SK-N-SH (cell line): ENCODE results near the gene LIMS2. TPM values are rescaled to one million over a fixed set of nuclear protein-coding genes. Genes with fewer than 3 reads are reported as not detected.

Experiments used
- CTCF ChIA-PET: fragments of 300-600, 350-600 bp; formaldehyde crosslinking; extraction: SDS; loops from one replicate; lab custom pipeline; 2021; lab: Yijun Ruan, JAX
- POLR2A ChIA-PET: fragments of 350-600 bp; sonication (Branson Sonifier 250); formaldehyde crosslinking; extraction: SDS; loops from one replicate; lab custom pipeline; 2020; ENCODE audit warnings: antibody characterized with exemption, inconsistent platforms; lab: Yijun Ruan, JAX
- DNase-seq: peaks from one replicate; pipeline ENCODE4 v3.0.0; 2012
- H2AFZ ChIP-seq: fragments of 200-600 bp; sonication (generic); 2 replicates; pipeline ENCODE4 v1.8.1; 2016; ENCODE audit warnings: antibody characterized with exemption, mild to moderate bottlenecking, low read depth
- H3F3A ChIP-seq: fragments of 200-600 bp; sonication (generic); replicated peaks from 2 replicates; pipeline ENCODE3; 2016; ENCODE audit warnings: antibody characterized with exemption, mild to moderate bottlenecking; ENCODE audit not compliant: insufficient read depth
- H3K27ac ChIP-seq, 2 experiments: fragments of 200-500 bp in 1 of 2; fragments of 200-600 bp in 1 of 2; sonication (Bioruptor generic) in 1 of 2; sonication (generic), shearing (Covaris generic) in 1 of 2; 2 replicates each; pipeline versions ENCODE4 v1.5.1 to v1.6.1; 2014 to 2016; ENCODE audit warnings: low read depth in 2 of 2, inconsistent platforms in 1 of 2, low read length in 1 of 2, mild to moderate bottlenecking in 1 of 2, mixed read lengths in 1 of 2
- H3K27me3 ChIP-seq: fragments of 200-600 bp; sonication (generic), shearing (Covaris generic); 2 replicates; pipeline ENCODE4 v1.6.1; 2016; ENCODE audit warnings: mixed run types; ENCODE audit not compliant: insufficient read depth
- H3K36me3 ChIP-seq, 2 experiments: fragments of 200-500 bp in 1 of 2; fragments of 200-600 bp in 1 of 2; sonication (Bioruptor generic) in 1 of 2; sonication (generic) in 1 of 2; replicated peaks in 1 of 2; 2 replicates each; pipeline versions ENCODE3 to v1.5.1; 2014 to 2016; ENCODE audit warnings: low read length in 1 of 2, mild to moderate bottlenecking in 1 of 2; ENCODE audit not compliant: insufficient read depth in 2 of 2, control insufficient read depth in 1 of 2
- H3K4me1 ChIP-seq, 2 experiments: fragments of 200-500 bp in 1 of 2; fragments of 200-600 bp in 1 of 2; sonication (Bioruptor generic) in 1 of 2; sonication (generic), shearing (Covaris generic) in 1 of 2; 2 replicates each; pipeline versions ENCODE4 v1.5.1 to v1.6.1; 2014 to 2016; ENCODE audit warnings: low read depth in 1 of 2, low read length in 1 of 2, mixed run types in 1 of 2; ENCODE audit not compliant: insufficient read depth in 2 of 2, control insufficient read depth in 1 of 2
- H3K4me2 ChIP-seq: fragments of 200-600 bp; sonication (generic), shearing (Covaris generic); 2 replicates; pipeline ENCODE4 v1.6.1; 2017; ENCODE audit warnings: mixed run types
- H3K4me3 ChIP-seq, 2 experiments: fragments of 200-500 bp in 1 of 2; fragments of 200-600 bp in 1 of 2; sonication (Bioruptor generic) in 1 of 2; sonication (generic), shearing (Covaris generic) in 1 of 2; 2 replicates each; pipeline versions ENCODE4 v1.5.1 to v1.8.1; 2014 to 2016; ENCODE audit warnings: low read depth in 2 of 2, inconsistent platforms in 1 of 2, low read length in 1 of 2, mild to moderate bottlenecking in 1 of 2, mixed read lengths in 1 of 2, moderate library complexity in 1 of 2
- H3K79me2 ChIP-seq: fragments of 200-600 bp; sonication (generic); 2 replicates; pipeline ENCODE4 v1.8.1; 2017; ENCODE audit warnings: mild to moderate bottlenecking; ENCODE audit not compliant: insufficient read depth
- H3K9ac ChIP-seq: fragments of 200-600 bp; sonication (generic); 2 replicates; pipeline ENCODE4 v1.6.1; 2017; ENCODE audit warnings: mixed run types
- H3K9me2 ChIP-seq: fragments of 200-600 bp; sonication (generic); 2 replicates; pipeline ENCODE4 v1.6.1; 2017; ENCODE audit warnings: mixed run types
- H3K9me3 ChIP-seq: fragments of 200-600 bp; sonication (generic); 2 replicates; pipeline ENCODE4 v1.6.1; 2017; ENCODE audit warnings: mixed run types, mild to moderate bottlenecking, moderate library complexity
- H4K20me1 ChIP-seq: fragments of 200-600 bp; sonication (generic); 2 replicates; pipeline ENCODE4 v1.6.1; 2017; ENCODE audit warnings: mild to moderate bottlenecking, mixed run types; ENCODE audit not compliant: insufficient read depth
- CHD2 ChIP-seq: fragments of 150-350 bp; IDR thresholded peaks from 2 replicates; pipeline ENCODE4 v1.6.1; 2018; ENCODE audit warnings: low read length; ENCODE audit not compliant: partially characterized antibody
- EZH2phosphoT487 ChIP-seq: fragments of 200-600 bp; sonication (generic); IDR thresholded peaks from 2 replicates; pipeline ENCODE4 v1.6.1; 2017; ENCODE audit warnings: low read depth, mixed run types, mild to moderate bottlenecking, antibody characterized with exemption, moderate library complexity, borderline replicate concordance
- FOSL2 ChIP-seq: IDR thresholded peaks from 2 replicates; pipeline ENCODE4 v1.4.0; 2012; ENCODE audit warnings: low read depth, mild to moderate bottlenecking, moderate library complexity, borderline replicate concordance
- FOXJ3 ChIP-seq: sonication (generic); formaldehyde crosslinking; IDR thresholded peaks from 2 replicates; pipeline ENCODE4 v1.5.1; 2020; ENCODE audit warnings: mild to moderate bottlenecking, missing genetic modification reagents
- JUND ChIP-seq: IDR thresholded peaks from 2 replicates; pipeline ENCODE4 v1.4.0; 2012
- MEF2A ChIP-seq: IDR thresholded peaks from 2 replicates; pipeline ENCODE4 v1.4.0; 2012; ENCODE audit warnings: low read depth, borderline replicate concordance
- MXI1 ChIP-seq: IDR thresholded peaks from 2 replicates; pipeline ENCODE4 v1.6.1; 2012; ENCODE audit warnings: mild to moderate bottlenecking, low read depth, low read length, improper control_type of control experiment
- NFIC ChIP-seq: IDR thresholded peaks from 2 replicates; pipeline ENCODE4 v1.4.0; 2012; ENCODE audit warnings: borderline replicate concordance
- POLR2AphosphoS5 ChIP-seq: IDR thresholded peaks from 2 replicates; pipeline ENCODE4 v1.6.1; 2012; ENCODE audit warnings: low read depth, low read length
- RCOR1 ChIP-seq: fragments of 150-350 bp; IDR thresholded peaks from 2 replicates; pipeline ENCODE4 v1.6.1; 2017; ENCODE audit warnings: antibody characterized with exemption, low read length
- SIN3A ChIP-seq: IDR thresholded peaks from 2 replicates; pipeline ENCODE4 v1.6.1; 2012; ENCODE audit warnings: low read depth, mild to moderate bottlenecking, low read length, moderate library complexity, borderline replicate concordance
- SMC3 ChIP-seq: IDR thresholded peaks from 2 replicates; pipeline ENCODE4 v1.6.1; 2012; ENCODE audit warnings: low read depth, low read length, improper control_type of control experiment
- TAF1 ChIP-seq: IDR thresholded peaks from 2 replicates; pipeline ENCODE4 v1.6.1; 2012; ENCODE audit warnings: low read depth, mild to moderate bottlenecking, low read length, moderate library complexity, borderline replicate concordance
- TCF12 ChIP-seq: IDR thresholded peaks from 2 replicates; pipeline ENCODE4 v1.4.0; 2012
- TEAD4 ChIP-seq: IDR thresholded peaks from 2 replicates; pipeline ENCODE4 v1.4.0; 2012; ENCODE audit warnings: mild to moderate bottlenecking, borderline replicate concordance; ENCODE audit not compliant: insufficient read depth
- USF2 ChIP-seq: fragments of 150-350 bp; IDR thresholded peaks from 2 replicates; pipeline ENCODE4 v1.6.1; 2017; ENCODE audit warnings: antibody characterized with exemption, low read length, low read depth, borderline replicate concordance
- YY1 ChIP-seq: IDR thresholded peaks from 2 replicates; pipeline ENCODE4 v1.4.0; 2012; ENCODE audit warnings: low read depth, mild to moderate bottlenecking
- WGBS: methylation state at CpG from one replicate; pipeline ENCODE4 v1.1.6; 2017; ENCODE audit warnings: low lambda C conversion rate; 5-methylcytosine and 5-hydroxymethylcytosine counted together
- polyA plus RNA-seq, 3 experiments: library from polyadenylated mRNA; depleted of rRNA; stranded (reverse); fragments of >200 nt; gene quantifications; 2 replicates each; pipeline ENCODE4 v1.2.3, GENCODE V29; 2012
- TF ChIP-seq, protein P1 (sequence below): IDR thresholded peaks from 2 replicates; pipeline ENCODE4 v1.4.0; 2012; ENCODE audit warnings: low read depth
- TF ChIP-seq, protein P2 (sequence below): IDR thresholded peaks from 2 replicates; pipeline ENCODE4 v1.4.0; 2012; ENCODE audit warnings: low read depth, borderline replicate concordance
- TF ChIP-seq, protein P3 (sequence below): fragments of 150-350 bp; IDR thresholded peaks from 2 replicates; pipeline ENCODE4 v1.6.1; 2016; ENCODE audit warnings: mild to moderate bottlenecking, low read depth, low read length

Gene LIMS2
- polyA plus RNA-seq, 1 of the 3 experiments (the other 2 are of a cell fraction): 2.7 TPM

DNA sequence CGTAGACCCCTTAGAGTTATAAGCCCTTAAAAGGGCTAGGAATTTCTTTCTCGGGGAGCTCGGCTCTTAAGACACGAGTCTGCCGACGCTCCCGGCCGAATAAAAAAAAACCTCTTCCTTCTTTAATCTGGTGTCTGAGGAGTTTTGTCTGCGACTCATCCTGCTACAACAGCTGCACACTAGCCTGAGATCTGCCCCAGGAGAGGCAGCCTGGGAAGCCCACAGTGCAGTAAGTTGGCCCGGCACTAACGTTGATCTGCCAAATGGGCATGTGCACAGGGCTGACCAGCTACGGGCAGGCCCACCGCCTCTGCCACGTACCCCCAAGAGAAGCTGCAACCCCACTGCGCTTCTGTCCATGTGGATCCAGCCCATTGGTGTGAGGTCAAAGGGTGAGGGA lies 8.4 kb upstream of the LIMS2 start:
- Histone ChIP-seq H3K4me3 (no peak overlapping the region), H3K9me3 (0 out of 2 replicates have a peak, but pooled peaks cover 8% of the 10 kb centered on the region), H4K20me1 (no peaks in the 10 kb centered on the region)
- 75% methylated on average over 13 of the region's 15 CpGs for WGBS
- TF ChIP-seq, protein P1, sequence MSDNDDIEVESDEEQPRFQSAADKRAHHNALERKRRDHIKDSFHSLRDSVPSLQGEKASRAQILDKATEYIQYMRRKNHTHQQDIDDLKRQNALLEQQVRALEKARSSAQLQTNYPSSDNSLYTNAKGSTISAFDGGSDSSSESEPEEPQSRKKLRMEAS: no peak
- no peak for TF ChIP-seq EZH2phosphoT487
- TF ChIP-seq SMC3: no peak
- no peak for TF ChIP-seq JUND
- TF ChIP-seq CHD2: no peak
- TF ChIP-seq, protein P2, sequence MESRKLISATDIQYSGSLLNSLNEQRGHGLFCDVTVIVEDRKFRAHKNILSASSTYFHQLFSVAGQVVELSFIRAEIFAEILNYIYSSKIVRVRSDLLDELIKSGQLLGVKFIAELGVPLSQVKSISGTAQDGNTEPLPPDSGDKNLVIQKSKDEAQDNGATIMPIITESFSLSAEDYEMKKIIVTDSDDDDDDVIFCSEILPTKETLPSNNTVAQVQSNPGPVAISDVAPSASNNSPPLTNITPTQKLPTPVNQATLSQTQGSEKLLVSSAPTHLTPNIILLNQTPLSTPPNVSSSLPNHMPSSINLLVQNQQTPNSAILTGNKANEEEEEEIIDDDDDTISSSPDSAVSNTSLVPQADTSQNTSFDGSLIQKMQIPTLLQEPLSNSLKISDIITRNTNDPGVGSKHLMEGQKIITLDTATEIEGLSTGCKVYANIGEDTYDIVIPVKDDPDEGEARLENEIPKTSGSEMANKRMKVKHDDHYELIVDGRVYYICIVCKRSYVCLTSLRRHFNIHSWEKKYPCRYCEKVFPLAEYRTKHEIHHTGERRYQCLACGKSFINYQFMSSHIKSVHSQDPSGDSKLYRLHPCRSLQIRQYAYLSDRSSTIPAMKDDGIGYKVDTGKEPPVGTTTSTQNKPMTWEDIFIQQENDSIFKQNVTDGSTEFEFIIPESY: no peak
- TF ChIP-seq, all 33 proteins: peak for 0
- Histone ChIP-seq H3F3A (no peaks in the 10 kb centered on the region), H3K79me2 (no peaks in the 10 kb centered on the region), H3K4me2 (no peak overlapping the region), H3K4me1 (peaks cover 0 to 4% of the 10 kb centered on the region in 2 experiments; a peak in 1 of 4 replicates), H3K27me3 (no peaks in the 10 kb centered on the region), H3K27ac (no peak overlapping the region), H3K36me3 (no peaks in the 10 kb centered on the region), H2AFZ (no peak overlapping the region), H3K9me2 (no peaks in the 10 kb centered on the region), H3K9ac (no peak overlapping the region)
- ChIA-PET CTCF (interaction anchor here (1.2 to 5.2 kb wide), 4 partner anchors 13 to 93 kb away, joined by 3 to 19 read pairs (median 7); no protein-coding TSS in a partner anchor), POLR2A (no interaction called here)
- DNase-seq: peak; percentile 3

GRCh38 chr2:127683056-127683455 lies 7.7 kb upstream of the LIMS2 start:
- CTCF ChIA-PET: interaction anchor here (0.8 to 5.2 kb wide), 4 partner anchors 12 to 92 kb away, joined by 3 to 19 read pairs (median 7); no protein-coding TSS in a partner anchor
- Histone ChIP-seq H3K9ac (no peak overlapping the region), H3K79me2 (no peaks in the 10 kb centered on the region), H3K27ac (no peak overlapping the region), H3K27me3 (no peaks in the 10 kb centered on the region), H3K4me1 (peaks cover 0 to 4% of the 10 kb centered on the region in 2 experiments; a peak in 1 of 4 replicates), H3F3A (no peaks in the 10 kb centered on the region), H3K4me3 (no peak overlapping the region), H2AFZ (no peak overlapping the region), H3K4me2 (no peak overlapping the region), H3K9me2 (no peaks in the 10 kb centered on the region), H3K36me3 (no peaks in the 10 kb centered on the region), H3K9me3 (0 out of 2 replicates have a peak, but pooled peaks cover under 1% of the 10 kb centered on the region), H4K20me1 (no peaks in the 10 kb centered on the region)
- no peak for DNase-seq
- TF ChIP-seq, protein P2: no peak
- TF ChIP-seq USF2: no peak
- TF ChIP-seq RCOR1: no peak
- TF ChIP-seq SMC3: no peak
- no peak for TF ChIP-seq TEAD4
- no peak for TF ChIP-seq SIN3A
- no peak for TF ChIP-seq TAF1
- no peak for TF ChIP-seq NFIC
- TF ChIP-seq MXI1: no peak
- TF ChIP-seq MEF2A: no peak
- TF ChIP-seq, protein P3, sequence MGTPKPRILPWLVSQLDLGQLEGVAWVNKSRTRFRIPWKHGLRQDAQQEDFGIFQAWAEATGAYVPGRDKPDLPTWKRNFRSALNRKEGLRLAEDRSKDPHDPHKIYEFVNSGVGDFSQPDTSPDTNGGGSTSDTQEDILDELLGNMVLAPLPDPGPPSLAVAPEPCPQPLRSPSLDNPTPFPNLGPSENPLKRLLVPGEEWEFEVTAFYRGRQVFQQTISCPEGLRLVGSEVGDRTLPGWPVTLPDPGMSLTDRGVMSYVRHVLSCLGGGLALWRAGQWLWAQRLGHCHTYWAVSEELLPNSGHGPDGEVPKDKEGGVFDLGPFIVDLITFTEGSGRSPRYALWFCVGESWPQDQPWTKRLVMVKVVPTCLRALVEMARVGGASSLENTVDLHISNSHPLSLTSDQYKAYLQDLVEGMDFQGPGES: no peak
- TF ChIP-seq TCF12: no peak
- TF ChIP-seq YY1: no peak
- no peak for TF ChIP-seq POLR2AphosphoS5
- no peak for TF ChIP-seq FOXJ3 (CRISPR knock-in tag)
- TF ChIP-seq FOSL2: no peak
- POLR2A ChIA-PET: interaction anchor here (1.8 kb wide), 1 partner anchor 19 kb away, joined by 4 read pairs; no protein-coding TSS in a partner anchor
